Measurements from ENCODE around the gene LAMC1.
A peak's percentile ranks its signal among the peaks of the same experiment; 100 is the strongest.

The LAMC1 gene

DNA sequence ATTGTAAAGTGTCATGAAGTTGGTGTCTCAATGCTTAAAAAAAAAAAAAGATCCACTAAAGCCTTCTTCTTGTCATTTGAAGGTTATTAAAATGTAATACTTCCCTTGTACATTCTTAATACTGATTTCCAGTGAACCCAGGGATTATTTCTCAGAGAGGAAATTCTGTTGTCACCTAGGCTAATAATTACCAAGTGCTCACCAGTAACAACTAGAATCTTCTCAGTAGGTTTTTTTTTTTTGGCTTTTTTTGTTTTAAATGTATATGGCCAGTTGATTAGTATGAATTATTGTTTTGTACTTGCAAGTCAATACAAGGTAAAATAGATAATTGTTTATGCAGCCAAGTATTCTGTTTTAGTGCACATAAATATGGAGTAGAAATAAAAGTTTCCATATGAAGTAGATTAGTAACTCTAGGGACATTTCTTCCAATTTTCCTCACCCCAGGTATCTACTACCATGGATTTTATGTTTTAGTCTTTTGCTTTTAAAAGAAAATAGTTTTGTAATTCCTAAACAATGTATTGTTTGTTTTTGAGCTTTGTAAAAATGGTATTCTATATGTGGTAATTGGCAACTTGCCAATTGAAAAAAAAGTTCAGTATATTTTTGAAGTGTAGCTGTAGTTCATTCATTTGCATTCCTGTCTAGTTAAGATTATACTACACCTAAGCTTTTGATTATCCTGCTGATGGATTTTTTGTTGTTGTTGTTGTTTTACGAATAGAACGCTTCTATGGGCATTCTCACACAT, 21.9 kb downstream of the LAMC1 start:
- H3K4me1 ChIP-seq (ENCODE audit: control insufficient read depth, insufficient read depth, low read length) = peaks cover 54% of the 10 kb centered on the region
- no peak overlapping the region for H3K4me3 ChIP-seq (ENCODE audit: low read depth, low read length)
- ChIA-PET POLR2A (interaction anchor here (1.3 kb wide), 1 partner anchor 21 kb away, joined by 3 read pairs; no protein-coding TSS in a partner anchor), CTCF (no interaction called here)
- H3K36me3 ChIP-seq (ENCODE audit: control insufficient read depth in 2 of 2, insufficient read depth in 1 of 2, low read length in 2 of 2) = no peaks in the 10 kb centered on the region
- no peaks in the 10 kb centered on the region for H3K9me3 ChIP-seq (ENCODE audit: control insufficient read depth, insufficient read depth, low read depth, low read length)
- no peak overlapping the region for H3K27ac ChIP-seq (ENCODE audit: extremely low read depth, low read depth, low read length)
- TF ChIP-seq ZNF433 (tag by site-specific recombination; IDR thresholded peaks at IDR 0.05; ENCODE audit: low read depth) = no peak
- no peak for TF ChIP-seq SP7 (tag by site-specific recombination; IDR thresholded peaks at IDR 0.05)
- TF ChIP-seq, protein P1, sequence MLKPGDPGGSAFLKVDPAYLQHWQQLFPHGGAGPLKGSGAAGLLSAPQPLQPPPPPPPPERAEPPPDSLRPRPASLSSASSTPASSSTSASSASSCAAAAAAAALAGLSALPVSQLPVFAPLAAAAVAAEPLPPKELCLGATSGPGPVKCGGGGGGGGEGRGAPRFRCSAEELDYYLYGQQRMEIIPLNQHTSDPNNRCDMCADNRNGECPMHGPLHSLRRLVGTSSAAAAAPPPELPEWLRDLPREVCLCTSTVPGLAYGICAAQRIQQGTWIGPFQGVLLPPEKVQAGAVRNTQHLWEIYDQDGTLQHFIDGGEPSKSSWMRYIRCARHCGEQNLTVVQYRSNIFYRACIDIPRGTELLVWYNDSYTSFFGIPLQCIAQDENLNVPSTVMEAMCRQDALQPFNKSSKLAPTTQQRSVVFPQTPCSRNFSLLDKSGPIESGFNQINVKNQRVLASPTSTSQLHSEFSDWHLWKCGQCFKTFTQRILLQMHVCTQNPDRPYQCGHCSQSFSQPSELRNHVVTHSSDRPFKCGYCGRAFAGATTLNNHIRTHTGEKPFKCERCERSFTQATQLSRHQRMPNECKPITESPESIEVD (tag by site-specific recombination; IDR thresholded peaks at IDR 0.05) = peak; percentile 96
- peak; percentile 55; the same call in 1 of the 2 replicates for TF ChIP-seq ZNF24 (tag by site-specific recombination; IDR thresholded peaks at IDR 0.05)
- no peak for TF ChIP-seq SP2 (tag by site-specific recombination; IDR thresholded peaks at IDR 0.05)
- no peak for TF ChIP-seq YY2 (tag by site-specific recombination; IDR thresholded peaks at IDR 0.05)
- TF ChIP-seq ZNF664 (tag by site-specific recombination; IDR thresholded peaks at IDR 0.05) = peak; percentile 36; the same call in 1 of the 2 replicates
- TF ChIP-seq ZNF221 (tag by site-specific recombination; IDR thresholded peaks at IDR 0.05; ENCODE audit: borderline replicate concordance) = peak; percentile 50; the same call in 1 of the 2 replicates
- no peak for TF ChIP-seq ZNF747 (tag by site-specific recombination; IDR thresholded peaks at IDR 0.05)
- TF ChIP-seq TCF7L2 (IDR thresholded peaks at IDR 0.05; ENCODE audit: borderline replicate concordance, low read depth, low read length) = no peak
- TF ChIP-seq, protein P2, sequence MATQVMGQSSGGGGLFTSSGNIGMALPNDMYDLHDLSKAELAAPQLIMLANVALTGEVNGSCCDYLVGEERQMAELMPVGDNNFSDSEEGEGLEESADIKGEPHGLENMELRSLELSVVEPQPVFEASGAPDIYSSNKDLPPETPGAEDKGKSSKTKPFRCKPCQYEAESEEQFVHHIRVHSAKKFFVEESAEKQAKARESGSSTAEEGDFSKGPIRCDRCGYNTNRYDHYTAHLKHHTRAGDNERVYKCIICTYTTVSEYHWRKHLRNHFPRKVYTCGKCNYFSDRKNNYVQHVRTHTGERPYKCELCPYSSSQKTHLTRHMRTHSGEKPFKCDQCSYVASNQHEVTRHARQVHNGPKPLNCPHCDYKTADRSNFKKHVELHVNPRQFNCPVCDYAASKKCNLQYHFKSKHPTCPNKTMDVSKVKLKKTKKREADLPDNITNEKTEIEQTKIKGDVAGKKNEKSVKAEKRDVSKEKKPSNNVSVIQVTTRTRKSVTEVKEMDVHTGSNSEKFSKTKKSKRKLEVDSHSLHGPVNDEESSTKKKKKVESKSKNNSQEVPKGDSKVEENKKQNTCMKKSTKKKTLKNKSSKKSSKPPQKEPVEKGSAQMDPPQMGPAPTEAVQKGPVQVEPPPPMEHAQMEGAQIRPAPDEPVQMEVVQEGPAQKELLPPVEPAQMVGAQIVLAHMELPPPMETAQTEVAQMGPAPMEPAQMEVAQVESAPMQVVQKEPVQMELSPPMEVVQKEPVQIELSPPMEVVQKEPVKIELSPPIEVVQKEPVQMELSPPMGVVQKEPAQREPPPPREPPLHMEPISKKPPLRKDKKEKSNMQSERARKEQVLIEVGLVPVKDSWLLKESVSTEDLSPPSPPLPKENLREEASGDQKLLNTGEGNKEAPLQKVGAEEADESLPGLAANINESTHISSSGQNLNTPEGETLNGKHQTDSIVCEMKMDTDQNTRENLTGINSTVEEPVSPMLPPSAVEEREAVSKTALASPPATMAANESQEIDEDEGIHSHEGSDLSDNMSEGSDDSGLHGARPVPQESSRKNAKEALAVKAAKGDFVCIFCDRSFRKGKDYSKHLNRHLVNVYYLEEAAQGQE (tag by site-specific recombination; IDR thresholded peaks at IDR 0.05) = no peak
- TF ChIP-seq, protein P3, sequence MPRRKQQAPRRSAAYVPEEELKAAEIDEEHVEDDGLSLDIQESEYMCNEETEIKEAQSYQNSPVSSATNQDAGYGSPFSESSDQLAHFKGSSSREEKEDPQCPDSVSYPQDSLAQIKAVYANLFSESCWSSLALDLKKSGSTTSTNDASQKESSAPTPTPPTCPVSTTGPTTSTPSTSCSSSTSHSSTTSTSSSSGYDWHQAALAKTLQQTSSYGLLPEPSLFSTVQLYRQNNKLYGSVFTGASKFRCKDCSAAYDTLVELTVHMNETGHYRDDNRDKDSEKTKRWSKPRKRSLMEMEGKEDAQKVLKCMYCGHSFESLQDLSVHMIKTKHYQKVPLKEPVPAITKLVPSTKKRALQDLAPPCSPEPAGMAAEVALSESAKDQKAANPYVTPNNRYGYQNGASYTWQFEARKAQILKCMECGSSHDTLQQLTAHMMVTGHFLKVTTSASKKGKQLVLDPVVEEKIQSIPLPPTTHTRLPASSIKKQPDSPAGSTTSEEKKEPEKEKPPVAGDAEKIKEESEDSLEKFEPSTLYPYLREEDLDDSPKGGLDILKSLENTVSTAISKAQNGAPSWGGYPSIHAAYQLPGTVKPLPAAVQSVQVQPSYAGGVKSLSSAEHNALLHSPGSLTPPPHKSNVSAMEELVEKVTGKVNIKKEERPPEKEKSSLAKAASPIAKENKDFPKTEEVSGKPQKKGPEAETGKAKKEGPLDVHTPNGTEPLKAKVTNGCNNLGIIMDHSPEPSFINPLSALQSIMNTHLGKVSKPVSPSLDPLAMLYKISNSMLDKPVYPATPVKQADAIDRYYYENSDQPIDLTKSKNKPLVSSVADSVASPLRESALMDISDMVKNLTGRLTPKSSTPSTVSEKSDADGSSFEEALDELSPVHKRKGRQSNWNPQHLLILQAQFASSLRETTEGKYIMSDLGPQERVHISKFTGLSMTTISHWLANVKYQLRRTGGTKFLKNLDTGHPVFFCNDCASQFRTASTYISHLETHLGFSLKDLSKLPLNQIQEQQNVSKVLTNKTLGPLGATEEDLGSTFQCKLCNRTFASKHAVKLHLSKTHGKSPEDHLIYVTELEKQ (tag by site-specific recombination; IDR thresholded peaks at IDR 0.05; ENCODE audit: borderline replicate concordance) = peak; percentile 31; the same call in 1 of the 2 replicates
- TF ChIP-seq, protein P4, sequence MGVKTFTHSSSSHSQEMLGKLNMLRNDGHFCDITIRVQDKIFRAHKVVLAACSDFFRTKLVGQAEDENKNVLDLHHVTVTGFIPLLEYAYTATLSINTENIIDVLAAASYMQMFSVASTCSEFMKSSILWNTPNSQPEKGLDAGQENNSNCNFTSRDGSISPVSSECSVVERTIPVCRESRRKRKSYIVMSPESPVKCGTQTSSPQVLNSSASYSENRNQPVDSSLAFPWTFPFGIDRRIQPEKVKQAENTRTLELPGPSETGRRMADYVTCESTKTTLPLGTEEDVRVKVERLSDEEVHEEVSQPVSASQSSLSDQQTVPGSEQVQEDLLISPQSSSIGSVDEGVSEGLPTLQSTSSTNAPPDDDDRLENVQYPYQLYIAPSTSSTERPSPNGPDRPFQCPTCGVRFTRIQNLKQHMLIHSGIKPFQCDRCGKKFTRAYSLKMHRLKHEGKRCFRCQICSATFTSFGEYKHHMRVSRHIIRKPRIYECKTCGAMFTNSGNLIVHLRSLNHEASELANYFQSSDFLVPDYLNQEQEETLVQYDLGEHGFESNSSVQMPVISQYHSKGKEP (tag by site-specific recombination; IDR thresholded peaks at IDR 0.05) = peak; percentile 94
- TF ChIP-seq, protein P5, sequence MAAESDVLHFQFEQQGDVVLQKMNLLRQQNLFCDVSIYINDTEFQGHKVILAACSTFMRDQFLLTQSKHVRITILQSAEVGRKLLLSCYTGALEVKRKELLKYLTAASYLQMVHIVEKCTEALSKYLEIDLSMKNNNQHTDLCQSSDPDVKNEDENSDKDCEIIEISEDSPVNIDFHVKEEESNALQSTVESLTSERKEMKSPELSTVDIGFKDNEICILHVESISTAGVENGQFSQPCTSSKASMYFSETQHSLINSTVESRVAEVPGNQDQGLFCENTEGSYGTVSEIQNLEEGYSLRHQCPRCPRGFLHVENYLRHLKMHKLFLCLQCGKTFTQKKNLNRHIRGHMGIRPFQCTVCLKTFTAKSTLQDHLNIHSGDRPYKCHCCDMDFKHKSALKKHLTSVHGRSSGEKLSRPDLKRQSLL (tag by site-specific recombination; IDR thresholded peaks at IDR 0.05) = peak; percentile 30; the same call in 1 of the 2 replicates
- TF ChIP-seq ZNF624 (tag by site-specific recombination; IDR thresholded peaks at IDR 0.05) = peak; percentile 69; the same call in 1 of the 2 replicates
- TF ChIP-seq KLF1 (tag by site-specific recombination; IDR thresholded peaks at IDR 0.05) = no peak
- TF ChIP-seq, protein P6, sequence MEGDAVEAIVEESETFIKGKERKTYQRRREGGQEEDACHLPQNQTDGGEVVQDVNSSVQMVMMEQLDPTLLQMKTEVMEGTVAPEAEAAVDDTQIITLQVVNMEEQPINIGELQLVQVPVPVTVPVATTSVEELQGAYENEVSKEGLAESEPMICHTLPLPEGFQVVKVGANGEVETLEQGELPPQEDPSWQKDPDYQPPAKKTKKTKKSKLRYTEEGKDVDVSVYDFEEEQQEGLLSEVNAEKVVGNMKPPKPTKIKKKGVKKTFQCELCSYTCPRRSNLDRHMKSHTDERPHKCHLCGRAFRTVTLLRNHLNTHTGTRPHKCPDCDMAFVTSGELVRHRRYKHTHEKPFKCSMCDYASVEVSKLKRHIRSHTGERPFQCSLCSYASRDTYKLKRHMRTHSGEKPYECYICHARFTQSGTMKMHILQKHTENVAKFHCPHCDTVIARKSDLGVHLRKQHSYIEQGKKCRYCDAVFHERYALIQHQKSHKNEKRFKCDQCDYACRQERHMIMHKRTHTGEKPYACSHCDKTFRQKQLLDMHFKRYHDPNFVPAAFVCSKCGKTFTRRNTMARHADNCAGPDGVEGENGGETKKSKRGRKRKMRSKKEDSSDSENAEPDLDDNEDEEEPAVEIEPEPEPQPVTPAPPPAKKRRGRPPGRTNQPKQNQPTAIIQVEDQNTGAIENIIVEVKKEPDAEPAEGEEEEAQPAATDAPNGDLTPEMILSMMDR (tag by site-specific recombination; IDR thresholded peaks at IDR 0.05) = no peak
- TF ChIP-seq ZNF707 (tag by site-specific recombination; IDR thresholded peaks at IDR 0.05) = no peak
- TF ChIP-seq IKZF3 (tag by site-specific recombination; IDR thresholded peaks at IDR 0.05) = 0 out of 2 replicates have a peak, but pooled peaks have one; percentile 27
- TF ChIP-seq ZNF423 (tag by site-specific recombination; IDR thresholded peaks at IDR 0.05) = 0 out of 2 replicates have a peak, but pooled peaks have one; percentile 13
- TF ChIP-seq ZNF2 (tag by site-specific recombination; IDR thresholded peaks at IDR 0.05) = 0 out of 2 replicates have a peak, but pooled peaks have one; percentile 32
- peak; percentile 71; the same call in 1 of the 2 replicates for TF ChIP-seq ZNF214 (tag by site-specific recombination; IDR thresholded peaks at IDR 0.05; ENCODE audit: borderline replicate concordance)
- TF ChIP-seq BCL11B (tag by site-specific recombination; IDR thresholded peaks at IDR 0.05; ENCODE audit: low read depth) = peak; percentile 68; the same call in 1 of the 2 replicates

Data from HEK293 (cell line).